GM12891 (cell line): ENCODE measurements around the gene ATP6V0A1.
"Not testable (repeated sequence)": the region's sequence is repeated elsewhere in the genome, so short reads cannot be mapped to it uniquely, and the experiment has no call there.

ENCODE experiments used
- DNase-seq: peaks from one replicate; pipeline ENCODE4 v3.0.0; 2011; ENCODE audit warnings: low spot score; ENCODE audit not compliant: insufficient read length
- FAIRE-seq: peaks from 2 replicates; lab custom pipeline; 2011; peaks lifted over from hg19 to GRCh38; lab: Jason Lieb, UNC
- PAX5 ChIP-seq: IDR thresholded peaks from 2 replicates; pipeline ENCODE4 v1.6.1; 2011; ENCODE audit warnings: low read length, moderate library complexity, mild to moderate bottlenecking; ENCODE audit not compliant: insufficient read depth, severe bottlenecking
- POLR2A ChIP-seq: IDR thresholded peaks from 2 replicates; pipeline ENCODE4 v1.6.1; 2011; ENCODE audit warnings: low read depth, low read length, control low read depth
- POLR2AphosphoS5 ChIP-seq: IDR thresholded peaks from 2 replicates; pipeline ENCODE4 v1.6.1; 2011; ENCODE audit warnings: low read depth, low read length, control low read depth
- POU2F2 ChIP-seq: IDR thresholded peaks from 2 replicates; pipeline ENCODE4 v1.6.1; 2011; ENCODE audit warnings: low read depth, mild to moderate bottlenecking, control low read depth, low read length, moderate library complexity
- SPI1 ChIP-seq: IDR thresholded peaks from 2 replicates; pipeline ENCODE4 v1.6.1; 2011; ENCODE audit warnings: low read depth, low read length, control low read depth
- TAF1 ChIP-seq: IDR thresholded peaks from 2 replicates; pipeline ENCODE4 v1.6.1; 2011; ENCODE audit warnings: low read depth, low read length, control low read depth

Gene ATP6V0A1

GRCh38 chr17:42554250-42555121 lies 95.8 kb downstream of the ATP6V0A1 start:
- TF ChIP-seq TAF1 (0 out of 2 replicates have a peak, but pooled peaks have one; percentile 16), SPI1 (no peak), POU2F2 (no peak), POLR2AphosphoS5 (peak; percentile 78), PAX5 (peak; percentile 61), POLR2A (peak; percentile 68)
- FAIRE-seq (peak; percentile 94), DNase-seq (peak; percentile 94)

GRCh38 chr17:42555122-42555622 lies 96.5 kb downstream of the ATP6V0A1 start:
- DNase-seq = no peak
- FAIRE-seq = no peak
- TF ChIP-seq POU2F2 = no peak
- no peak for TF ChIP-seq PAX5
- no peak for TF ChIP-seq SPI1
- no peak for TF ChIP-seq POLR2A
- TF ChIP-seq POLR2AphosphoS5 = no peak
- no peak for TF ChIP-seq TAF1

- FAIRE-seq = peak; percentile 80
- DNase-seq = not testable (repeated sequence)
Observed at GRCh38 chr17:42555961-42556617, 97.4 kb downstream of the ATP6V0A1 start.

GRCh38 chr17:42559075-42559474 lies 100.4 kb downstream of the ATP6V0A1 start:
- no peak for FAIRE-seq
- no peak for DNase-seq
- no peak for TF ChIP-seq PAX5
- no peak for TF ChIP-seq SPI1
- no peak for TF ChIP-seq POLR2A
- no peak for TF ChIP-seq POU2F2
- no peak for TF ChIP-seq POLR2AphosphoS5
- TF ChIP-seq TAF1 = no peak

GRCh38 chr17:42560246-42560645 lies 101.6 kb downstream of the ATP6V0A1 start:
- no peak for TF ChIP-seq SPI1
- TF ChIP-seq POLR2A = no peak
- no peak for TF ChIP-seq PAX5
- no peak for TF ChIP-seq TAF1
- no peak for TF ChIP-seq POU2F2
- no peak for TF ChIP-seq POLR2AphosphoS5
- FAIRE-seq (no peak), DNase-seq (no peak)

GRCh38 chr17:42561897-42562387 lies 103.3 kb downstream of the ATP6V0A1 start, which contains the start of gene COASY:
Gene COASY (plus strand): TSS chr17:42562148. CDS start chr17:42562623, 475 bp downstream.
- TF ChIP-seq POLR2A (peak; percentile 87), PAX5 (no peak), POU2F2 (peak; percentile 85), POLR2AphosphoS5 (peak; percentile 93), SPI1 (no peak), TAF1 (peak; percentile 88)
- FAIRE-seq (peak; percentile 94), DNase-seq (peak; percentile 96)

- TF ChIP-seq SPI1 = no peak
- TF ChIP-seq POLR2AphosphoS5 = no peak
- no peak for TF ChIP-seq POLR2A
- TF ChIP-seq PAX5 = no peak
- no peak for TF ChIP-seq TAF1
- TF ChIP-seq POU2F2 = no peak
- FAIRE-seq (peak; percentile 9), DNase-seq (no peak)
Observed at GRCh38 chr17:42562388-42563142, 103.9 kb downstream of the ATP6V0A1 start.

- TF ChIP-seq POLR2A (no peak), PAX5 (no peak), POU2F2 (no peak), POLR2AphosphoS5 (no peak), TAF1 (no peak)
- DNase-seq = no peak
- peak; percentile 83 for FAIRE-seq
Observed at GRCh38 chr17:42563143-42563509, 104.4 kb downstream of the ATP6V0A1 start.

- no peak for DNase-seq
- FAIRE-seq = no peak
- TF ChIP-seq POLR2AphosphoS5 (0 out of 2 replicates have a peak, but pooled peaks have one; percentile 10), SPI1 (no peak)
Observed at GRCh38 chr17:42563543-42563942, 104.9 kb downstream of the ATP6V0A1 start.
